Hepatocyte (in vitro differentiated cells): ENCODE data around the gene IL1RN. TPM values are rescaled to one million over a fixed set of nuclear protein-coding genes. Genes with fewer than 3 reads are reported as not detected.

ENCODE experiments used
- DNase-seq: peaks from one replicate; pipeline ENCODE4 v3.0.0-alpha.2; 2016; ENCODE audit warnings: low spot score
- H2AFZ ChIP-seq: fragments of 200-600 bp; sonication (generic); 2 replicates; pipeline ENCODE4 v1.6.0; 2016; ENCODE audit warnings: antibody characterized with exemption, mild to moderate bottlenecking
- H3K27ac ChIP-seq: fragments of 200-600 bp; sonication (generic); 2 replicates; pipeline ENCODE4 v1.5.1; 2016; ENCODE audit warnings: mild to moderate bottlenecking
- H3K27me3 ChIP-seq: fragments of 200-600 bp; sonication (generic); 2 replicates; pipeline ENCODE4 v1.6.1; 2016
- H3K36me3 ChIP-seq: fragments of 200-600 bp; sonication (generic); replicated peaks from 2 replicates; pipeline ENCODE4 v1.5.1; 2016; ENCODE audit warnings: low read depth; ENCODE audit not compliant: insufficient read depth
- H3K4me1 ChIP-seq: fragments of 200-600 bp; sonication (generic); 2 replicates; pipeline ENCODE4 v1.5.1; 2016; ENCODE audit warnings: mild to moderate bottlenecking, moderate library complexity; ENCODE audit not compliant: insufficient read depth
- H3K4me2 ChIP-seq: fragments of 200-600 bp; sonication (generic); 2 replicates; pipeline ENCODE4 v1.6.0; 2016
- H3K4me3 ChIP-seq: fragments of 200-600 bp; sonication (generic); 2 replicates; pipeline ENCODE4 v1.5.1; 2016; ENCODE audit warnings: mild to moderate bottlenecking
- H3K79me2 ChIP-seq: fragments of 200-600 bp; sonication (generic); 2 replicates; pipeline ENCODE4 v1.6.0; 2017; ENCODE audit warnings: mild to moderate bottlenecking
- H3K9me2 ChIP-seq: fragments of 200-600 bp; sonication (generic); replicated peaks from 2 replicates; pipeline ENCODE4 v1.6.0; 2017; ENCODE audit warnings: mild to moderate bottlenecking; ENCODE audit not compliant: insufficient read depth
- H3K9me3 ChIP-seq: fragments of 200-600 bp; sonication (generic); 2 replicates; pipeline ENCODE4 v1.5.1; 2016; ENCODE audit warnings: low read depth, mild to moderate bottlenecking
- H4K20me1 ChIP-seq: fragments of 200-600 bp; sonication (generic); 2 replicates; pipeline ENCODE4 v1.6.0; 2016; ENCODE audit warnings: mild to moderate bottlenecking; ENCODE audit not compliant: insufficient read depth, poor library complexity, severe bottlenecking
- EZH2 ChIP-seq: fragments of 200-600 bp; sonication (generic); IDR thresholded peaks from 2 replicates; pipeline ENCODE4 v1.6.1; 2016; ENCODE audit warnings: antibody characterized with exemption, mild to moderate bottlenecking, borderline replicate concordance
- EZH2phosphoT487 ChIP-seq: fragments of 200-600 bp; sonication (generic); IDR thresholded peaks from one replicate; pipeline ENCODE4 v1.6.1; 2018; ENCODE audit warnings: antibody characterized with exemption, mild to moderate bottlenecking, low read depth, moderate library complexity; ENCODE audit not compliant: unreplicated experiment, severe bottlenecking
- WGBS: methylation state at CpG from one replicate; pipeline ENCODE4 v1.1.6; 2016; ENCODE audit warnings: low lambda C conversion rate; ENCODE audit errors: missing lambda C conversion rate; 5-methylcytosine and 5-hydroxymethylcytosine counted together
- polyA plus RNA-seq: library from polyadenylated mRNA; unstranded; fragments of >200 nt; fragmentation: Nextera tagmentation; extraction: Ambion mirVana; gene quantifications from 2 replicates; pipeline ENCODE4 v1.2.1, GENCODE V29; 2016
- total RNA-seq: library from RNA; depleted of rRNA; stranded (reverse); fragments of >200 nt; gene quantifications from 2 replicates; pipeline ENCODE4 v1.2.3, GENCODE V29; 2014
- TF ChIP-seq, protein P1 (sequence below): fragments of 200-600 bp; sonication (generic); IDR thresholded peaks from 2 replicates; pipeline ENCODE4 v1.5.1; 2016; ENCODE audit warnings: antibody characterized with exemption, mild to moderate bottlenecking; ENCODE audit not compliant: poor library complexity

Gene IL1RN
- total and polyA plus RNA-seq, 2 experiments from 2014 or later, result 3.1 to 7.3 TPM

DNA sequence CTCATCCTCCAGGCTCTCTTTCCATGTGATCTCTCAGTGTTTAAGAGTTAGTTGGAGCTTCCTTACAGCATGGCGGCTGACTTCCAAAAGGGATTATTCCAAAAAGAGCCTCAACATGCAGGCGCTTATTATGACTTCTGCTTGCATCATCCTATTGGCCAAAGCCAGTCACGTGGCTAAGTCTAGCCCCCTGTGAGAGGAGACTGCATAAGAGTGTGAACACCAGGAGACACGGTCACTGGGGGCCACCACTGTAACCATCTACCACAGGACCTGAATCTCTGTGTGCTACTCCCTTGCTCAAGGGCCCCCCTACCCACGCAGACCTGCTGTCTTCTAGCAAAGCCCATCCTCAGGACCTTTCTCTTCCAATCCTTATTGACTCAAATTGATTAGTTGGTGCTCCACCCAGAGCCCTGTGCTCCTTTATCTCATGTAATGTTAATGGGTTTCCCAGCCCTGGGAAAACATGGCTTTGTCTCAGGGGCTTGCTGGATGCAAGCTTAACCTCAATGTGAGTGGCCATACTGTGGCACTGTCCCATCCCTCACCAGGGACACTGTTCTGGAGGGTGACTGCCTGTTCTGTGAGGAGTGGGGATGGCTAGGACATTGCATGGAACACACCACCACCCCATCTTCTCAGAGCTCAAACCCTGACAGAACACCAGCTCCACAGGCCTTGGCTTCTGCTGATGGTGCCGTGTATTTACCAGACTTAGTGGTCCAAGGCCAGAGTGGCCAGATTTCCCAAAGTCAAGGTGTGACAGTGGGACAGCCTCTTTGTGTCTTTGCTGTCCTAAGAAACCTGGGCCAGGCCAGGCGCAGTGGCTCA lies 4.2 kb downstream of the IL1RN start:
- H3K79me2 ChIP-seq, result no peaks in the 10 kb centered on the region
- WGBS, result 90% methylated on average over 7 of the region's 7 CpGs

DNA sequence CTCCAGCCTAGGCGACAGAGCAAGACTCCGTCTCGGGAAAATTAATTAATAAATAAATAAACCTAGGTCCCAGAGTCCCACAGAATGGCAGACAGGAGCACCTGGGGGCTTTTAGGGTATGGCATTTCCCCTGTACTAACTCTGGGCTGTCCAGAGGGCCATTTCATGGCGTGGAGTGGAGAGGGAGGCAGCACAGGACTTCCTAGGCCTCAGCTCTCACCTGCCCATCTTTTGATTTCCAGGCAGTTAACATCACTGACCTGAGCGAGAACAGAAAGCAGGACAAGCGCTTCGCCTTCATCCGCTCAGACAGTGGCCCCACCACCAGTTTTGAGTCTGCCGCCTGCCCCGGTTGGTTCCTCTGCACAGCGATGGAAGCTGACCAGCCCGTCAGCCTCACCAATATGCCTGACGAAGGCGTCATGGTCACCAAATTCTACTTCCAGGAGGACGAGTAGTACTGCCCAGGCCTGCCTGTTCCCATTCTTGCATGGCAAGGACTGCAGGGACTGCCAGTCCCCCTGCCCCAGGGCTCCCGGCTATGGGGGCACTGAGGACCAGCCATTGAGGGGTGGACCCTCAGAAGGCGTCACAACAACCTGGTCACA lies 5.1 kb downstream of the IL1RN start:
- Histone ChIP-seq H3K27me3 (no peaks in the 10 kb centered on the region), H3K4me2 (no peak overlapping the region), H3K79me2 (no peaks in the 10 kb centered on the region), H3K4me3 (no peak overlapping the region), H3K4me1 (no peaks in the 10 kb centered on the region), H4K20me1 (no peaks in the 10 kb centered on the region), H3K27ac (no peak overlapping the region), H3K9me3 (no peaks in the 10 kb centered on the region), H3K9me2 (no peaks in the 10 kb centered on the region), H2AFZ (no peak overlapping the region), H3K36me3 (no peaks in the 10 kb centered on the region)
- TF ChIP-seq EZH2 (no peak), EZH2phosphoT487 (no peak)
- TF ChIP-seq, protein P1, sequence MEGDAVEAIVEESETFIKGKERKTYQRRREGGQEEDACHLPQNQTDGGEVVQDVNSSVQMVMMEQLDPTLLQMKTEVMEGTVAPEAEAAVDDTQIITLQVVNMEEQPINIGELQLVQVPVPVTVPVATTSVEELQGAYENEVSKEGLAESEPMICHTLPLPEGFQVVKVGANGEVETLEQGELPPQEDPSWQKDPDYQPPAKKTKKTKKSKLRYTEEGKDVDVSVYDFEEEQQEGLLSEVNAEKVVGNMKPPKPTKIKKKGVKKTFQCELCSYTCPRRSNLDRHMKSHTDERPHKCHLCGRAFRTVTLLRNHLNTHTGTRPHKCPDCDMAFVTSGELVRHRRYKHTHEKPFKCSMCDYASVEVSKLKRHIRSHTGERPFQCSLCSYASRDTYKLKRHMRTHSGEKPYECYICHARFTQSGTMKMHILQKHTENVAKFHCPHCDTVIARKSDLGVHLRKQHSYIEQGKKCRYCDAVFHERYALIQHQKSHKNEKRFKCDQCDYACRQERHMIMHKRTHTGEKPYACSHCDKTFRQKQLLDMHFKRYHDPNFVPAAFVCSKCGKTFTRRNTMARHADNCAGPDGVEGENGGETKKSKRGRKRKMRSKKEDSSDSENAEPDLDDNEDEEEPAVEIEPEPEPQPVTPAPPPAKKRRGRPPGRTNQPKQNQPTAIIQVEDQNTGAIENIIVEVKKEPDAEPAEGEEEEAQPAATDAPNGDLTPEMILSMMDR, result no peak
- no peak for DNase-seq
- 95% methylated on average over 17 of the region's 17 CpGs for WGBS

More for the DNA sequence above, 4.2 kb downstream of the IL1RN start:
- Histone ChIP-seq H3K36me3 (no peaks in the 10 kb centered on the region), H3K9me3 (no peaks in the 10 kb centered on the region), H4K20me1 (no peaks in the 10 kb centered on the region), H3K4me3 (no peak overlapping the region), H3K27ac (no peak overlapping the region), H2AFZ (no peak overlapping the region), H3K4me1 (peaks cover 3% of the 10 kb centered on the region), H3K9me2 (no peaks in the 10 kb centered on the region), H3K4me2 (no peak overlapping the region), H3K27me3 (no peaks in the 10 kb centered on the region)
- no peak for DNase-seq
- TF ChIP-seq, protein P1, result no peak
- no peak for TF ChIP-seq EZH2phosphoT487
- TF ChIP-seq EZH2, result no peak

DNA sequence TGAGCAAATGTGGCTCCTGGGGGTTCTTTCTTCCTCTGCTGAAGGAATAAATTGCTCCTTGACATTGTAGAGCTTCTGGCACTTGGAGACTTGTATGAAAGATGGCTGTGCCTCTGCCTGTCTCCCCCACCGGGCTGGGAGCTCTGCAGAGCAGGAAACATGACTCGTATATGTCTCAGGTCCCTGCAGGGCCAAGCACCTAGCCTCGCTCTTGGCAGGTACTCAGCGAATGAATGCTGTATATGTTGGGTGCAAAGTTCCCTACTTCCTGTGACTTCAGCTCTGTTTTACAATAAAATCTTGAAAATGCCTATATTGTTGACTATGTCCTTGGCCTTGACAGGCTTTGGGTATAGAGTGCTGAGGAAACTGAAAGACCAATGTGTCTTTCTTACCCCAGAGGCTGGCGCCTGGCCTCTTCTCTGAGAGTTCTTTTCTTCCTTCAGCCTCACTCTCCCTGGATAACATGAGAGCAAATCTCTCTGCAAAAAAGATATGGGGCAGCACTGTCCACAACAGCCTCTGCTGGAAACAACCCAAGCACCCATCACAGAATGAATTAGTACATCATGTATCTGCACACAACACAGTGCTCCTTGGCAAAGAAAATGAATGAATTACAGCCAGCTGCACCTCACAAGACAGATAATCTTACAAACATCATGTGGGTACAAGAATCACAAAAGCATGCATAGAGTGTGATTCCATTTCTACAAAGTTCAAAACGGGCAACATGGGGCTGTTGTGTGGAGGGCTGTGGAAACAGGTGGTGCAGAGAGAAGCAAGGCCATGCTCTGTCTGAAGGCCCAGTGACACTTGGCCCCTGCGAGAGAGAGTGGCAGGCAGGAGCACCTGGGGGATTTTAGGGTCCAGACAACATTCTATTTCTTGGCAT lies 6.6 kb downstream of the IL1RN start:
- no peaks in the 10 kb centered on the region for H3K36me3 ChIP-seq
- DNase-seq, result peak; percentile 36
- TF ChIP-seq EZH2 (no peak), EZH2phosphoT487 (no peak)
- TF ChIP-seq, protein P1, result no peak
- H3K79me2 ChIP-seq, result no peaks in the 10 kb centered on the region
- H3K27me3 ChIP-seq, result no peaks in the 10 kb centered on the region
- H3K4me2 ChIP-seq, result no peak overlapping the region
- H3K4me3 ChIP-seq, result no peak overlapping the region
- H3K4me1 ChIP-seq, result no peaks in the 10 kb centered on the region
- 76% methylated on average over 7 of the region's 7 CpGs for WGBS
- H3K9me2 ChIP-seq, result no peaks in the 10 kb centered on the region
- no peaks in the 10 kb centered on the region for H3K9me3 ChIP-seq
- H2AFZ ChIP-seq, result no peak overlapping the region
- H4K20me1 ChIP-seq, result no peaks in the 10 kb centered on the region
- no peak overlapping the region for H3K27ac ChIP-seq
